ENCODE results near the gene RAPGEF4. TPM values are rescaled to one million over a fixed set of nuclear protein-coding genes. Genes with fewer than 3 reads are reported as not detected.

Gene RAPGEF4
- total RNA-seq, 1 experiment from 2014 or later: 0.59 TPM

GRCh38 chr2:172765662-172766061 lies 30.0 kb downstream of the RAPGEF4 start:
- no peak for ATAC-seq
- POLR2A ChIA-PET: no interaction called here

More at GRCh38 chr2:172765662-172766061, 30.0 kb downstream of the RAPGEF4 start:
- CTCF ChIA-PET: no interaction called here
- Histone ChIP-seq H4K20me1 (ENCODE audit: insufficient read depth) (no peaks in the 10 kb centered on the region), H3K27ac (ENCODE audit: low read depth, low read length) (no peak overlapping the region), H3K9me2 (ENCODE audit: insufficient read depth) (peaks cover 2% of the 10 kb centered on the region; the same call in 1 of the 2 replicates), H3K4me1 (ENCODE audit: control insufficient read depth in 1 of 2, insufficient read depth in 2 of 2, low read length in 2 of 2) (no peaks in the 10 kb centered on the region), H3K79me2 (ENCODE audit: insufficient read depth, low read length) (no peaks in the 10 kb centered on the region), H3K9ac (ENCODE audit: low read length) (no peak overlapping the region), H2AFZ (ENCODE audit: low read depth, low read length, poor library complexity, severe bottlenecking) (no peak overlapping the region), H3K27me3 (ENCODE audit: insufficient read depth, low read length) (no peaks in the 10 kb centered on the region), H3K4me3 (replicated peaks in 1 of 2; ENCODE audit: low read depth in 1 of 2, low read length in 2 of 2) (no peak overlapping the region), H3K9me3 (ENCODE audit: control insufficient read depth in 1 of 2, insufficient read depth in 1 of 2, low read depth in 1 of 2, low read length in 2 of 2) (no peaks in the 10 kb centered on the region; a peak in 1 of 4 replicates), H3K36me3 (ENCODE audit: control insufficient read depth in 1 of 2, insufficient read depth in 2 of 2, low read length in 2 of 2) (no peaks in the 10 kb centered on the region), H3K4me2 (ENCODE audit: low read length) (no peak overlapping the region)
- RAD21 ChIA-PET (ENCODE audit: low non-redundant PET in 1 of 2, low total read pairs in 2 of 2, uncharacterized antibody in 2 of 2, unreplicated experiment in 2 of 2): no interaction called here
- TF ChIP-seq CBX3 (IDR thresholded peaks at IDR 0.05; ENCODE audit: low read depth): no peak
- no peak for TF ChIP-seq POLR2AphosphoS5 (IDR thresholded peaks at IDR 0.05; ENCODE audit: low read depth, low read length)
- TF ChIP-seq CTCF (IDR thresholded peaks at IDR 0.05 in 2 of 3, conservative IDR thresholded peaks at IDR 0.05 in 1 of 3; ENCODE audit: borderline replicate concordance in 1 of 3, insufficient read depth in 1 of 3, low read depth in 2 of 3, low read length in 2 of 3): no peak
- no peak for TF ChIP-seq TCF7L2 (IDR thresholded peaks at IDR 0.05; ENCODE audit: borderline replicate concordance, extremely low read depth, insufficient read depth, insufficient read length)
- TF ChIP-seq EZH2 (IDR thresholded peaks at IDR 0.05): no peak
- TF ChIP-seq, protein P1, sequence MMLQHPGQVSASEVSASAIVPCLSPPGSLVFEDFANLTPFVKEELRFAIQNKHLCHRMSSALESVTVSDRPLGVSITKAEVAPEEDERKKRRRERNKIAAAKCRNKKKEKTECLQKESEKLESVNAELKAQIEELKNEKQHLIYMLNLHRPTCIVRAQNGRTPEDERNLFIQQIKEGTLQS (IDR thresholded peaks at IDR 0.05): no peak
- TF ChIP-seq ZFX (IDR thresholded peaks at IDR 0.05): no peak
- TF ChIP-seq SIN3A (IDR thresholded peaks at IDR 0.05; ENCODE audit: low read depth): no peak
- TF ChIP-seq YY1 (IDR thresholded peaks at IDR 0.05; ENCODE audit: extremely low read depth, insufficient replicate concordance, low read depth, low read length): no peak
- BruUV-seq (replicated peaks): no TSS peak
- DNase-seq (ENCODE audit: low read depth, low spot score): no peak
- intact Hi-C loops (cut with micrococcal nuclease): no loop called here
